WERI-Rb-1 (cell line): ENCODE measurements around the gene OR10C1.

Experiments
- DNase-seq: peaks from one replicate; pipeline ENCODE4 v3.0.0-alpha.2; 2020
- H3K27ac ChIP-seq: fragments of 250-450 bp; sonication (Bioruptor Pico); 2 replicates; pipeline ENCODE4 v1.5.1; 2020; ENCODE audit warnings: mild to moderate bottlenecking, moderate library complexity
- H3K27me3 ChIP-seq: fragments of 250-450 bp; sonication (Bioruptor Pico); 2 replicates; pipeline ENCODE4 v1.5.1; 2021; ENCODE audit warnings: mild to moderate bottlenecking, low read depth, moderate library complexity; ENCODE audit not compliant: insufficient read depth, severe bottlenecking
- H3K36me3 ChIP-seq: fragments of 250-450 bp; sonication (Bioruptor Pico); 2 replicates; pipeline ENCODE4 v1.5.1; 2020; ENCODE audit warnings: mild to moderate bottlenecking, moderate library complexity
- H3K4me3 ChIP-seq: 2 replicates; pipeline ENCODE4 v1.5.1; 2011; ENCODE audit warnings: low read depth, mild to moderate bottlenecking, control low read depth, low read length
- H3K9me3 ChIP-seq: fragments of 250-450 bp; sonication (Bioruptor Pico); 2 replicates; pipeline ENCODE4 v1.5.1; 2021; ENCODE audit warnings: mild to moderate bottlenecking, moderate library complexity; ENCODE audit not compliant: severe bottlenecking
- TF ChIP-seq, protein P1 (sequence below): IDR thresholded peaks from 2 replicates; pipeline ENCODE4 v1.5.1; 2011; ENCODE audit warnings: low read depth, mild to moderate bottlenecking, control low read depth, inconsistent platforms, low read length

Gene OR10C1

DNA sequence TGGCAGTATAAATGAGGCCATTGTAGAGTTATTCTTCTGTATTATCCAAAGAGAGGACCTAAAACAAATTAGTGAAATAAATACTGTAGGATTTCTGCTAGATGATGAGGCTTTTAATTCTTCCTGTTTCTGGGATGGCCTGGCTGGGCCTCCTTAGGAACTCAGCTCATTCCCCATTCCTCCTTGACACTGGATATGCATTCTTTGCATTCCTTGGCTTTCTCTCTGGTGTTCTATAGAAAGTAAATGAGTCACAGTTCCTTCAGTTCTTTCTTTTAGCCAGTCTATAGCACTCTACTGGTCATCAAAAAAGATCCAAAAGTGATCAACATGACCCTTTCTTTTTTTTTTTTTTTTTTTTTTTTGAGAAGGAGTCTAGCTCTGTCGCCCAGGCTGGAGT lies 8.6 kb downstream of the OR10C1 start:
- DNase-seq: no peak
- Histone ChIP-seq H3K27me3 (peaks cover 28% of the 10 kb centered on the region), H3K4me3 (no peak overlapping the region), H3K27ac (no peak overlapping the region), H3K9me3 (peaks cover 9% of the 10 kb centered on the region), H3K36me3 (no peaks in the 10 kb centered on the region)
- TF ChIP-seq, protein P1, sequence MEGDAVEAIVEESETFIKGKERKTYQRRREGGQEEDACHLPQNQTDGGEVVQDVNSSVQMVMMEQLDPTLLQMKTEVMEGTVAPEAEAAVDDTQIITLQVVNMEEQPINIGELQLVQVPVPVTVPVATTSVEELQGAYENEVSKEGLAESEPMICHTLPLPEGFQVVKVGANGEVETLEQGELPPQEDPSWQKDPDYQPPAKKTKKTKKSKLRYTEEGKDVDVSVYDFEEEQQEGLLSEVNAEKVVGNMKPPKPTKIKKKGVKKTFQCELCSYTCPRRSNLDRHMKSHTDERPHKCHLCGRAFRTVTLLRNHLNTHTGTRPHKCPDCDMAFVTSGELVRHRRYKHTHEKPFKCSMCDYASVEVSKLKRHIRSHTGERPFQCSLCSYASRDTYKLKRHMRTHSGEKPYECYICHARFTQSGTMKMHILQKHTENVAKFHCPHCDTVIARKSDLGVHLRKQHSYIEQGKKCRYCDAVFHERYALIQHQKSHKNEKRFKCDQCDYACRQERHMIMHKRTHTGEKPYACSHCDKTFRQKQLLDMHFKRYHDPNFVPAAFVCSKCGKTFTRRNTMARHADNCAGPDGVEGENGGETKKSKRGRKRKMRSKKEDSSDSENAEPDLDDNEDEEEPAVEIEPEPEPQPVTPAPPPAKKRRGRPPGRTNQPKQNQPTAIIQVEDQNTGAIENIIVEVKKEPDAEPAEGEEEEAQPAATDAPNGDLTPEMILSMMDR: no peak

DNA sequence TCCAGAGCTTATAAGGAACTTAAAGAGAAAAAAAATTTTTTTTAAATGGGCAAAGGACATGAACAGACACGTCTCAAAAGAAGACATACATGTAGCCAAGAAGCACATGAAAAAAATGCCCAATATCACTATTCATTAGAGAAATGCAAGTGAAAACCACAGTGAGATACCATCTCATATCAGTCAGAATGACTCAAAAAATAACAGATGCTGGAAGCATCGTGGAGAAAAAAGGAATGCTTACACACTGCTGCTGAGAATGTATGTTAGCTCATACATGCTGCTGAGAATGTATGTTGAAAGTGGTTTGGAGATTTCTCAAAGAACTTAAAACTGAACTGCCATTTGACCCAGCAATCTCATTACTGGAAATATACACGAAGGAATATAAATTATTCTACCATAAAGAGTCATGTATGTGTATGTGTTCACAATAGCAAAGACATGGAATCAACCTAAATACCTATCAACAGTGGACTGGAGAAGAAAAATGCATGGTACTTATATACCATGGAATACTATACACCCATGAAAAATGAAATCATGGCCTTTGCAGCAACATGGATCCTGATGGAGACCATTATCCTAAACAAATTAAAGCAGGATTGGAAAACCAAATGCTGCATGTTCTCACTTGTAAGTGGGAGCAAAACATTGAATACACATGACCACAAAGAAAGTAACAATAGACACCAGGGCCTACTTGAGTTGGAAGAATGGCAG lies 12.5 kb downstream of the OR10C1 start:
- Histone ChIP-seq H3K27ac (no peak overlapping the region), H3K27me3 (peaks cover 14% of the 10 kb centered on the region), H3K9me3 (peaks cover 4% of the 10 kb centered on the region), H3K36me3 (no peaks in the 10 kb centered on the region), H3K4me3 (no peak overlapping the region)
- TF ChIP-seq, protein P1: no peak
- DNase-seq: no peak

DNA sequence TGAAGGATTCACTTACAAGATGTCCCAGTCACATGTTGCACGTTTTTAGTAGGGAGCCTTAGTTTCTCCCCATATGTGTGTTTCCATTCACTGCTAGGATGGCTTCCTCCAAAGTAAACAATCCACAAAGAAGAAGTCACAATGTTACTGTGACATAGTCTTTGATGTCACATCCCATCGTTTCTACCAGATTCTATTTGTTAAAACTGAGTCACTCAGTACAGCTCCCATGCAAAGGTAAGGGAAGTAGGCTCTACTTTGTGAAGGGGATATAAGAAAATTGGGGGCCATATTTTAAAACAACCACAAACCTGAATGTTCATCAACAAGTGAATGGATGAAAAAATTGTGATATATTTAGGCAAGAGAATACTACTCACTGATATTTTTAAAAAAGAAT lies 17.9 kb downstream of the OR10C1 start, which contains the start of the genes OR11A1 and OR2H1:
Gene OR11A1 (minus strand): TSS at position 101 of the 400 bp plus-strand sequence. CDS start 29,430 bp downstream, outside the sequence.
Gene OR2H1 (plus strand): TSS at position 185 of the 400 bp plus-strand sequence. CDS start 4,615 bp downstream, outside the sequence.
- Histone ChIP-seq H3K27me3 (no peaks in the 10 kb centered on the region), H3K27ac (no peak within 1 kb of the TSS), H3K4me3 (no peak within 1 kb of the TSS), H3K9me3 (no peaks in the 10 kb centered on the region), H3K36me3 (no peaks in the 10 kb centered on the region)
- TF ChIP-seq, protein P1: no peak
- DNase-seq: no peak

DNA sequence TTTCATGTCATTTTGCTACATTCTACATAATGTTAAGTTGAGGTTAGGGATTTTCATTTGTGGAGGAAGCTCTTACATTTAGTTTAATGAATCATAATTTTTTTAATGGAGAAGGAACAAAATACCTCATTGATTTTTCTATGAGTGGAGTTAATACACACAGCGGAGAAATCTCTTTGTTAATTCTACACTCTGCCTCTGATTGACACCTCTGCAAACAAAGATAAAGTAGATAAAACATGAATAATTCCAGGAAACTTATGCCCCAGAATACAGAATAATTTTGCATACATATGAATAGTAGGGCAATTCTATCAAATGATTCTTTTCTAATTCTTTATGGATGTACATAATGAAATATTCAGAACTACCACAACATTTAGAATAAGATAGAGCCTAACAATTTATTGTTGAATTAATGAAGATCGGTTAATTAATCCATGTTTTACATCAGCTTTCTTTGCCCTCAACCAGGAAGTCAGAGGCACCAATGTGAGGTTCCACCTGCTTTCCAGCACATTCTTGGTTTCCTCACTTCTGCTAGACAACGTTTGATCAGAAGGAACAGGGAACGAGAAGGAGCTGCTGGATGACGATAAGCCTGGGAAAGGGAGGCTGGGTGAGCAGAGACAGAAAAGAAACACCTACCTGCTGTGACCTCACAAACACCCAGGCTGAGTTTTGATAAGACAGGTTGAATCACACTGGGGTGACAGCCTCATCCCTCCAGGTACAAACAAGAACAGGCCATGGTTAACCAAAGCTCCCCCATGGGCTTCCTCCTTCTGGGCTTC lies 22.1 kb downstream of the OR10C1 start:
- H3K27ac ChIP-seq: no peak overlapping the region
- no peak for DNase-seq
- H3K4me3 ChIP-seq: no peak overlapping the region
- no peaks in the 10 kb centered on the region for H3K36me3 ChIP-seq
- TF ChIP-seq, protein P1: no peak
- no peaks in the 10 kb centered on the region for H3K27me3 ChIP-seq
- H3K9me3 ChIP-seq: no peaks in the 10 kb centered on the region

DNA sequence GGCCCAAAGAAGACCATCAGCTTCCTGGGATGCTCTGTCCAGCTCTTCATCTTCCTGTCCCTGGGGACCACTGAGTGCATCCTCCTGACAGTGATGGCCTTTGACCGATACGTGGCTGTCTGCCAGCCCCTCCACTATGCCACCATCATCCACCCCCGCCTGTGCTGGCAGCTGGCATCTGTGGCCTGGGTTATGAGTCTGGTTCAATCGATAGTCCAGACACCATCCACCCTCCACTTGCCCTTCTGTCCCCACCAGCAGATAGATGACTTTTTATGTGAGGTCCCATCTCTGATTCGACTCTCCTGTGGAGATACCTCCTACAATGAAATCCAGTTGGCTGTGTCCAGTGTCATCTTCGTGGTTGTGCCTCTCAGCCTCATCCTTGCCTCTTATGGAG lies 22.9 kb downstream of the OR10C1 start:
- H3K27ac ChIP-seq: no peak overlapping the region
- no peak overlapping the region for H3K4me3 ChIP-seq
- TF ChIP-seq, protein P1: no peak
- no peak for DNase-seq
- H3K9me3 ChIP-seq: no peaks in the 10 kb centered on the region
- no peaks in the 10 kb centered on the region for H3K27me3 ChIP-seq
- H3K36me3 ChIP-seq: no peaks in the 10 kb centered on the region
